Prostate gland (tissue), 2 donors: ENCODE measurements around the gene QRICH1. TPM values are rescaled to one million over a fixed set of nuclear protein-coding genes. Genes with fewer than 3 reads are reported as not detected.

ENCODE experiments used
- DNase-seq: peaks from one replicate; pipeline ENCODE4 v3.0.0-alpha.2; 2019; ENCODE audit warnings: low spot score
- H3K27ac ChIP-seq, 2 donors: fragments of 200-600 bp; sonication (generic); 2 replicates each; pipeline ENCODE4 v1.5.1; 2017 to 2019
- H3K27me3 ChIP-seq: fragments of 200-600 bp; sonication (generic); replicated peaks from 2 replicates; pipeline ENCODE4 v1.5.1; 2019; ENCODE audit not compliant: insufficient read depth
- H3K36me3 ChIP-seq, 2 donors: fragments of 200-600 bp; sonication (generic); 1 replicate in 1 of 2; 2 replicates in 1 of 2; pipeline versions ENCODE4 v1.5.1 to v1.8.1; 2017 to 2019
- H3K4me1 ChIP-seq: fragments of 200-600 bp; sonication (generic); replicated peaks from 2 replicates; pipeline ENCODE4 v1.5.1; 2019
- H3K4me3 ChIP-seq, 2 donors: fragments of 200-600 bp; sonication (generic); 2 replicates each; pipeline ENCODE4 v1.5.1; 2017 to 2019
- H3K9me3 ChIP-seq: fragments of 200-600 bp; sonication (generic); 2 replicates; pipeline ENCODE4 v1.5.1; 2017
- CTCF ChIP-seq, 4 experiments: fragments of 200-600 bp in 2 of 4; fragments of 450-650 bp in 2 of 4; sonication (generic) in 2 of 4; IDR thresholded peaks; 1 replicate in 3 of 4; 2 replicates in 1 of 4; pipeline ENCODE4 v1.5.1; 2016 to 2019; ENCODE audit warnings: antibody characterized with exemption in 4 of 4, mild to moderate bottlenecking in 2 of 4, moderate library complexity in 2 of 4
- POLR2A ChIP-seq: fragments of 450-650 bp; IDR thresholded peaks from one replicate; pipeline ENCODE4 v1.6.1; 2016; ENCODE audit warnings: antibody characterized with exemption, mild to moderate bottlenecking
- POLR2AphosphoS5 ChIP-seq: sonication (generic); formaldehyde crosslinking; IDR thresholded peaks from one replicate; pipeline ENCODE4 v1.6.1; 2017; ENCODE audit warnings: antibody characterized with exemption
- WGBS: methylation state at CpG from one replicate; pipeline ENCODE4 v1.1.5; 2018; 5-methylcytosine and 5-hydroxymethylcytosine counted together
- intact Hi-C: fragments of 100-400 bp; cut with DNase I; formaldehyde crosslinking; loops from one replicate; pipeline ENCODE4 v1.14.2; 2022
- total RNA-seq, 2 donors: library from RNA; depleted of rRNA; stranded (reverse); fragments of >200 nt; gene quantifications; one replicate each; pipeline ENCODE4 v1.1.0, GENCODE V29; 2016

QRICH1 gene
- total RNA-seq, 2 donors from 2014 or later, result 60.1 to 132 TPM

DNA sequence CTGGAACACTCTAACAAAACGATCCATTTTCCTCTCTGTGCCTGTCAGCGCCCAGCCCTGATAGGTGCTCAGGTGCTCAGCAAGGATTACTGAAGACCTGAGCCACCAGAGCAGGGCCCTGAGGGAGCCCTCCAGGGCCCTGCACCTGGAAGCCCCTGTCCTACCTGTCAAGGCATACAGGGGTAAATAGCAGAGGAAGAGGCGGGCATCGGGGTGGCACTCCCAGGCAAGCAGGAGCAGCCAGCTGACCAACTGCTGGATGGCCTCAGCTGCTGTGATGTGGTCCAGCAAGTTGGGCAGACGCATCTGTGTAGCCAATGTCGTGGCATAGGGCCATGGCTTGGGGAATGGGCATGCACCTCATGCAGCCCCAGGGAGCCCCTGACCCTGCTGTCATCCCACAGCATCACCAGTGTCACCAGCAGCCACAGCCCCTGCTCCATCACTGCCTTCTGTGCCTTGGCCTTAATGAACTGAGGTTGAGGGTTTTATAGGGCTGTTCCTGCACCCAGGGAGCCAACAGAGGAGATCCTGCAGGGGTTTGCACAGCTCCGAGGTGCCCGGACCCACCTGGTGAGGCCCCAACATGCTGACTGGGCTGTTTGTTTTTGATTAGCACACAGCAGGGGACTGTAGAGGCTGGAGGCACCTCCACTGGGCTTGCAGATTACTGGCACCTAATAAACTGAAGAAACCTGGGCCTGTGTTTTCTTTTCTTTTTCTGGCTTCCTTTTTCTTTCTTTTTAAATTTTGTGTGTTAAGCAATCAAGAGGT lies 94.6 kb downstream of the QRICH1 start:
- H3K27ac ChIP-seq, result no peak overlapping the region
- WGBS, result 80% methylated on average over 8 of the region's 8 CpGs
- no peaks in the 10 kb centered on the region for H3K4me1 ChIP-seq
- no peak for TF ChIP-seq POLR2AphosphoS5
- no peak for TF ChIP-seq CTCF (IDR thresholded peaks at IDR 0.05)
- no peak for TF ChIP-seq POLR2A
- intact Hi-C loops, result no loop called here
- no peak overlapping the region for H3K4me3 ChIP-seq
- H3K27me3 ChIP-seq, result no peaks in the 10 kb centered on the region
- H3K9me3 ChIP-seq, result no peaks in the 10 kb centered on the region
- H3K36me3 ChIP-seq, result no peaks in the 10 kb centered on the region
- DNase-seq, result no peak

DNA sequence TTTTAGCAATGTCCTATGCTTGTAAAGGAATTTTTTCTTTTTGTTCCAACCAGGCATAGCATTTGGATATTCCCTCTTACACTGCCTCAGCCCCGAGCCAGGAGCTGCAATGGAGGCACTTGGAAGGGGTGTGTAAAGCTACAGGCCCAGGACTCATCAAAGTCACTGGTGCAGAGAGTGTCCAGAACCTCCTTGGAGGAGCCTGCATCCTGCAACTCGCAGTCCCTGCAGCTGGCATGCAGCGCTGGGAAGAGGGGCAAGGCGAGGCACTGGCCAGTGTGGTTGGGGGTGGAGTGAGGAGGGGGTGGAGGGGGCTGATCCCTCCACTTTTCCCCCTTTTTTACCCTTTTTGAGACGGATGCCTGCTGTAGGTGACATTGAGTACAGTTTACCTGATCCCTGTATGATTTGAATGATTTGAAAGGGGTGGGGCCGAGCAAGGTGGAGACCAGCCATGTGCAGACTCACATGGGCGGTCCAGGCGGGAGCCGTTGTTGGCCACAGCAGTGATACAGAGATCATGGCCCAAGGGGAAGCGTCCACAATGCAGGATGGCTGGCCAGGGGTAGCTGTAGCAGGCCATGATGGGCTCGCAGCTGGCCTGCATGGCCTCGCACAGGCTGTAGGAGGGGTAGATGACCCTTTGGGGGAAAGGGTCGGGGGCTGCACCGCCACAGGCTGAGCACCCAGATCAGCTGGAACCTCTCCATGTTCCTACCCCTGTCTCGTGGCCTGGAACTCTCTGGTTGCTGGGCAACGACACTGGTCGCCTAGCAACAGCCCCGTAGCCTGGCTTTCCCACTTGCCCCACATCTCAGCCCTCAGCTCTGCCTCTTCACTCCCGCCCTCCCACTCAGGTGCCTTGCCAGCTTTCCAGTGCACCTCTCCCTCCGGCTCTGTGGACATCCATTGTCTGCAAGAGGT lies 95.9 kb downstream of the QRICH1 start:
- DNase-seq, result no peak
- TF ChIP-seq POLR2AphosphoS5 (no peak), POLR2A (no peak), CTCF (IDR thresholded peaks at IDR 0.05) (no peak)
- WGBS, result 74% methylated on average over 20 of the region's 20 CpGs
- Histone ChIP-seq H3K27ac (no peak overlapping the region), H3K36me3 (no peaks in the 10 kb centered on the region), H3K9me3 (no peaks in the 10 kb centered on the region), H3K27me3 (no peaks in the 10 kb centered on the region), H3K4me3 (no peak overlapping the region), H3K4me1 (no peaks in the 10 kb centered on the region)
- intact Hi-C loops, result no loop called here

- Histone ChIP-seq H3K9me3 (no peaks in the 10 kb centered on the region), H3K36me3 (no peaks in the 10 kb centered on the region), H3K27me3 (no peaks in the 10 kb centered on the region), H3K4me1 (no peaks in the 10 kb centered on the region), H3K4me3 (no peak overlapping the region), H3K27ac (no peak overlapping the region)
- TF ChIP-seq CTCF (IDR thresholded peaks at IDR 0.05), result no peak
- no peak for TF ChIP-seq POLR2A
- no peak for TF ChIP-seq POLR2AphosphoS5
- DNase-seq, result no peak
- intact Hi-C loops, result no loop called here
- WGBS, result 80% methylated on average over 8 of the region's 8 CpGs
Measured at GRCh38 chr3:48997102-48997635, 96.7 kb downstream of the QRICH1 start.

- no peaks in the 10 kb centered on the region for H3K27me3 ChIP-seq
- 92% methylated on average over 8 of the region's 8 CpGs for whole genome bisulfite sequencing
- H3K9me3 ChIP-seq, result no peaks in the 10 kb centered on the region
- H3K27ac ChIP-seq, result no peak overlapping the region
- no peaks in the 10 kb centered on the region for H3K36me3 ChIP-seq
- no peaks in the 10 kb centered on the region for H3K4me1 ChIP-seq
- no peak overlapping the region for H3K4me3 ChIP-seq
- intact Hi-C loops, result no loop called here
- no peak for DNase-seq
- TF ChIP-seq POLR2A, result no peak
Measured at GRCh38 chr3:48996640-48997039, 97.2 kb downstream of the QRICH1 start.

GRCh38 chr3:48993834-48994233 lies 100.0 kb downstream of the QRICH1 start:
- no peak for DNase-seq
- Histone ChIP-seq H3K27ac (no peak overlapping the region), H3K4me1 (peaks cover 3% of the 10 kb centered on the region), H3K36me3 (no peaks in the 10 kb centered on the region), H3K9me3 (no peaks in the 10 kb centered on the region), H3K4me3 (no peak overlapping the region), H3K27me3 (no peaks in the 10 kb centered on the region)
- TF ChIP-seq POLR2A (no peak), CTCF (IDR thresholded peaks at IDR 0.05) (no peak), POLR2AphosphoS5 (no peak)
- intact Hi-C loops, result no loop called here
